GM12873 (cell line): ENCODE results near the gene GPR132.

Experiments
- CTCF ChIP-seq: IDR thresholded peaks from 2 replicates; pipeline ENCODE4 v1.5.1; 2012; ENCODE audit warnings: low read depth, mild to moderate bottlenecking, moderate library complexity, low read length, control low read depth; ENCODE audit not compliant: insufficient read depth; ENCODE audit errors: missing control alignments

The GPR132 gene

GRCh38 chr14:105005929-105006830, 59.0 kb downstream of the GPR132 start:
- no peak for TF ChIP-seq CTCF

GRCh38 chr14:105005329-105005928, 59.8 kb downstream of the GPR132 start:
- no peak for TF ChIP-seq CTCF
